Right lobe of liver (tissue), 6 donors: Measurements from ENCODE around the gene LPCAT2. TPM values are rescaled to one million over a fixed set of nuclear protein-coding genes. Genes with fewer than 3 reads are reported as not detected.

ENCODE experiments used
- ATAC-seq, 4 donors: fragments of 200-7000 bp; cut with Tn5 transposase; one replicate each; pipeline ENCODE4 v1.9.1; 2020; ENCODE audit warnings: mild to moderate bottlenecking in 4 of 4, moderate library complexity in 4 of 4
- DNase-seq, 3 donors: peaks; one replicate each; pipeline ENCODE4 v3.0.0-alpha.2; 2020
- H3K27ac ChIP-seq, 3 donors: fragments of 200-600 bp; one replicate each; pipeline ENCODE4 v1.8.0; 2022
- H3K27me3 ChIP-seq, 2 donors: fragments of 200-600 bp; one replicate each; pipeline ENCODE4 v1.8.0; 2022
- H3K36me3 ChIP-seq, 4 donors: fragments of 200-600 bp; sonication (generic) in 1 of 4; one replicate each; pipeline versions ENCODE4 v1.5.1 to v1.8.0; 2017 to 2022; ENCODE audit warnings: control low read depth in 1 of 4
- H3K4me1 ChIP-seq, 4 donors: fragments of 200-600 bp; sonication (generic) in 1 of 4; one replicate each; pipeline versions ENCODE4 v1.5.1 to v1.8.0; 2017 to 2022; ENCODE audit warnings: control low read depth in 1 of 4
- H3K4me3 ChIP-seq, 3 donors: fragments of 200-600 bp; one replicate each; pipeline ENCODE4 v1.8.0; 2022
- H3K9me3 ChIP-seq, 4 donors: fragments of 200-600 bp; sonication (generic) in 1 of 4; one replicate each; pipeline versions ENCODE4 v1.5.1 to v1.8.0; 2017 to 2022; ENCODE audit warnings: control low read depth in 1 of 4
- CTCF ChIP-seq, 4 donors: fragments of 200-600 bp in 3 of 4; fragments of 450-650 bp in 1 of 4; IDR thresholded peaks; one replicate each; pipeline versions ENCODE4 v1.5.1 to v1.8.0; 2016 to 2022; ENCODE audit warnings: antibody characterized with exemption in 4 of 4, mild to moderate bottlenecking in 2 of 4
- POLR2A ChIP-seq: fragments of 450-650 bp; IDR thresholded peaks from one replicate; pipeline ENCODE4 v1.6.1; 2017; ENCODE audit warnings: antibody characterized with exemption, mild to moderate bottlenecking
- WGBS: methylation state at CpG from one replicate; pipeline ENCODE4 v1.1.6; 2018; ENCODE audit warnings: low coverage, low lambda C conversion rate; ENCODE audit not compliant: insufficient coverage; ENCODE audit errors: missing lambda C conversion rate; 5-methylcytosine and 5-hydroxymethylcytosine counted together
- intact Hi-C, 2 donors: fragments of 100-400 bp; cut with DNase I; formaldehyde crosslinking; loops; one replicate each; pipeline versions ENCODE4 v1.11.2 to v1.14.1; 2022
- total RNA-seq, 6 experiments: library from RNA; depleted of rRNA in 2 of 6; stranded (reverse); fragments of >200 nt in 2 of 6; fragmentation: NEBNext Ultra II Directional in 3 of 6; extraction: Animal tissue kit (Norgen Biotek cat#: 25700) in 3 of 6; gene quantifications; one replicate each; pipeline versions ENCODE4 v1.1.0 to v1.2.4, GENCODE V29; 2016 to 2023
- donor health status: DM: no; HTN: yes; CAD: no.
- donor health status: DM: no; HTN: no; CAD: no.
- donor health status: DM: no; HTN: no; CAD: no.
- donor health status: DM: no; HTN: yes; CAD: no.
- donor health status: DM: no; HTN: yes; CAD: no.

LPCAT2 gene
- total RNA-seq, 6 experiments from 2014 or later, result 1.8 to 5.1 (median 2.7) TPM

DNA sequence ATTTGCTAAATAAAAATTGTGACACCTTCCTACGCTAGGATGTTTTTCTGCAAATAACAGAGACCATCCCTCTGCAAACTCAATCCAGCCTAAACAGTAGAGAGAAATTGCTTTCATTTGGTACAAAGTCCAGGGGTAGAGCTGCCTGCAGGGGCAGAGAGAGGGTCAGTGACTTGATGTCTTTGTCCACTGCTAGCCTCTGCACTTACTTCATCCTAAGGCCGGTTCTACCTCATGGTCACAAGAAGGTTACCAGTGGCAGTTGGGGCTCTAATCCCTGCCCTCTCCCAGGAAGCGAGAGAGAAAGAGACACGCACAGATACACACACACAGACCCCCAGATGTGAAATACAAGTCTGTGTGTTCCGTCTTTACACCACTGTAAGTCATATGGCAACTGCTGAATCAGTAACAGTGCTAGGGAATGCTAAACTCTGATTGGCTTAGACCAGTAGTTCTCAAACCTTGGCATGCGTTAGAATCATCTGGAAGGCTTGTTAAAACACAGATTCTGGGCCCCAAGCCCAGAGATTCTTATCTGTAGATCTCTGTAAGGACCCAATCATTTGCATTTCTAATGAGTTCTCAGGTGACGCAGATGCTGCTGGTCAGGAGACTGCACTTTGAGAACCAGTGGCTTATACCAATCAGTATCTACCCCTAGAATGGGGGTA is 13.1 kb upstream of the LPCAT2 start:
- ATAC-seq (no peak), DNase-seq (no peak)
- intact Hi-C loops, result no loop called here
- no peaks in the 10 kb centered on the region for H3K36me3 ChIP-seq
- peaks cover 0 to 7% (median 0%) of the 10 kb centered on the region in 4 donors for H3K4me1 ChIP-seq
- 71% methylated on average over 7 of the region's 7 CpGs for WGBS
- no peak overlapping the region for H3K4me3 ChIP-seq
- H3K27me3 ChIP-seq, result no peaks in the 10 kb centered on the region
- no peaks in the 10 kb centered on the region for H3K9me3 ChIP-seq
- no peak for TF ChIP-seq CTCF (IDR thresholded peaks at IDR 0.05)
- no peak for TF ChIP-seq POLR2A
- no peak overlapping the region for H3K27ac ChIP-seq

DNA sequence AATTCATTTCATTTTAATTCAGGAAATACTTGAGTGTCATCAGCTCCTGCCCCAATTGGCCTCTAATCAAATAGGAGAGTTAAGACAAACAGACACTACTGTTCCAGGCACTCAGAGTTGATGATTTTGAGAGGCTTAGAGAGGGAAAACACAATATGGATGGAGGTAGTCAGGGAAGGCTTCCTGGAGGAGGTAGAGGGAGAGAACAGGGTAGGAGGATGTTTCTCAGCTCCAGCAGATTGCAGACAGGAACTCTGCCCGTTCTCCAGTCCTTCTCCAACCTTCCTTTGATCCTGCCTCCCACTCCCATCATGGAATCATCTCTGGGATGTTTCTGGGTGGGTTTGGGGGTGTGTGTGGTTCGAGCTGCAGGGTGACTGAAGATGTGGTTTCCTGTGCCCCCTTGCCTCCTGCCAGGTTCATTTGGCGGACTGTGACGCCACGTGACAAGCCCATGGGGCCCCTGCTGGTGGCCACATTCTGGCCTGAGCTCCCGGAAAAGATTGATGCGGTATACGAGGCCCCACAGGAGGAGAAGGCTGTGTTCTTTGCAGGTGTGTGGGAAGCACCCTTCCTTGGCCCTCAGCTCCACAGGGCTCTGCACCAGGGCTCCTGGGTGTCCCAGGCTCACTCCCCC is 12.2 kb upstream of the LPCAT2 start:
- Histone ChIP-seq H3K36me3 (no peaks in the 10 kb centered on the region), H3K27me3 (no peaks in the 10 kb centered on the region), H3K4me3 (no peak overlapping the region), H3K9me3 (no peaks in the 10 kb centered on the region), H3K4me1 (peaks cover 0 to 7% (median 0%) of the 10 kb centered on the region in 4 donors), H3K27ac (no peak overlapping the region)
- DNase-seq (no peak), ATAC-seq (no peak)
- TF ChIP-seq CTCF (IDR thresholded peaks at IDR 0.05), result no peak
- TF ChIP-seq POLR2A, result no peak
- intact Hi-C loops, result no loop called here
- 68% methylated on average over 4 of the region's 8 CpGs for WGBS

DNA sequence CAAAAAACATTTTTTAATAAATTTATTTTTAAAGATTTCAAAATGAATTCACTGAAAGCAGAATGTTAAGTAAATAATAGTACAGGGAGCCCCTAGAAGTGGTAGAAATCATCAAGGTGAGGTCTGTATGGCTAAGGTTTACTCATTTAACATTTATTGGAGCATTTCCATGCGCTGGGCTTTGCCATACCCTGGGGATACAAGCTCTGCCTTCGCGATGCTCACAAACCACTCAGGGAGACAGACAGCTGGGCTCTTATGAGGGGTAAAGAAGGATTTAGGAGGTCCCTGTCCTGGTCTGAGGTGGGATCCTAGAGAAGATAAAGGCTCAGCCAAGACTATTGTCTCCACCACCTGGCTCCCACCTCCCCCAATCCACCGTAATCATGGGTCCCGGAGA is 11.3 kb upstream of the LPCAT2 start:
- Histone ChIP-seq H3K27me3 (no peaks in the 10 kb centered on the region), H3K27ac (no peak overlapping the region), H3K9me3 (no peaks in the 10 kb centered on the region), H3K4me3 (no peak overlapping the region), H3K4me1 (peaks cover 0 to 14% (median 2%) of the 10 kb centered on the region in 4 donors), H3K36me3 (no peaks in the 10 kb centered on the region)
- DNase-seq (no peak), ATAC-seq (no peak)
- TF ChIP-seq CTCF (IDR thresholded peaks at IDR 0.05) (no peak), POLR2A (no peak)
- WGBS, result 100% methylated on average over 1 of the region's 5 CpGs
- intact Hi-C loops, result no loop called here

DNA sequence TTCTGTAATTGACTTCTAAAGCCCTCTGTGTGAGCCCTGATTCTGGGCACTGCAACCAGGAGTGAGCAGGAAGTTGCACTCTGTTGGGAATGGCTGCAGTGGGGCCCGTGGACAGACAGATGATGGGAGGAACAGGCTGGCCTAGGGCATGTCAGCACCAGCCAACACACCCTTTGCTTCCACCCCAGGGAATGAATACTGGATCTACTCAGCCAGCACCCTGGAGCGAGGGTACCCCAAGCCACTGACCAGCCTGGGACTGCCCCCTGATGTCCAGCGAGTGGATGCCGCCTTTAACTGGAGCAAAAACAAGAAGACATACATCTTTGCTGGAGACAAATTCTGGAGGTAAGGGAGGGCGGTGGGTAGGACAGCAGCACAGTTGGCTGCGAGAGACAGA is 10.8 kb upstream of the LPCAT2 start:
- no peaks in the 10 kb centered on the region for H3K27me3 ChIP-seq
- H3K4me1 ChIP-seq, result peaks cover 0 to 19% (median 4%) of the 10 kb centered on the region in 4 donors
- no peak for ATAC-seq
- intact Hi-C loops, result no loop called here
- H3K36me3 ChIP-seq, result no peaks in the 10 kb centered on the region
- no peak for DNase-seq
- no peak overlapping the region for H3K4me3 ChIP-seq
- no peaks in the 10 kb centered on the region for H3K9me3 ChIP-seq
- WGBS, result 87% methylated on average over 5 of the region's 6 CpGs
- no peak overlapping the region for H3K27ac ChIP-seq
- no peak for TF ChIP-seq CTCF (IDR thresholded peaks at IDR 0.05)
- TF ChIP-seq POLR2A, result no peak
